ENCODE measurements around the gene TCEAL2.
"Not testable (repeated sequence)": the region's sequence is repeated elsewhere in the genome, so short reads cannot be mapped to it uniquely, and the experiment has no call there.

The TCEAL2 gene

GRCh38 chrX:102126863-102127262, 1.4 kb downstream of the TCEAL2 start:
- Histone ChIP-seq H3K36me3 (replicated peaks) (no peaks in the 10 kb centered on the region), H3K27ac (no peak overlapping the region), H3K4me3 (ENCODE audit: low read depth, low read length) (no peak overlapping the region), H3K27me3 (replicated peaks) (no peaks in the 10 kb centered on the region)
- TF ChIP-seq, protein P1, sequence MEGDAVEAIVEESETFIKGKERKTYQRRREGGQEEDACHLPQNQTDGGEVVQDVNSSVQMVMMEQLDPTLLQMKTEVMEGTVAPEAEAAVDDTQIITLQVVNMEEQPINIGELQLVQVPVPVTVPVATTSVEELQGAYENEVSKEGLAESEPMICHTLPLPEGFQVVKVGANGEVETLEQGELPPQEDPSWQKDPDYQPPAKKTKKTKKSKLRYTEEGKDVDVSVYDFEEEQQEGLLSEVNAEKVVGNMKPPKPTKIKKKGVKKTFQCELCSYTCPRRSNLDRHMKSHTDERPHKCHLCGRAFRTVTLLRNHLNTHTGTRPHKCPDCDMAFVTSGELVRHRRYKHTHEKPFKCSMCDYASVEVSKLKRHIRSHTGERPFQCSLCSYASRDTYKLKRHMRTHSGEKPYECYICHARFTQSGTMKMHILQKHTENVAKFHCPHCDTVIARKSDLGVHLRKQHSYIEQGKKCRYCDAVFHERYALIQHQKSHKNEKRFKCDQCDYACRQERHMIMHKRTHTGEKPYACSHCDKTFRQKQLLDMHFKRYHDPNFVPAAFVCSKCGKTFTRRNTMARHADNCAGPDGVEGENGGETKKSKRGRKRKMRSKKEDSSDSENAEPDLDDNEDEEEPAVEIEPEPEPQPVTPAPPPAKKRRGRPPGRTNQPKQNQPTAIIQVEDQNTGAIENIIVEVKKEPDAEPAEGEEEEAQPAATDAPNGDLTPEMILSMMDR (IDR thresholded peaks at IDR 0.05; ENCODE audit: low read depth, low read length, missing control alignments): no peak
- in situ Hi-C loops (cut with HindIII; ENCODE audit: low pct_ligation_motif_present, low sequenced_read_pairs): no loop called here
- no peak for DNase-seq

GRCh38 chrX:102129473-102129872, 4.0 kb downstream of the TCEAL2 start:
- Histone ChIP-seq H3K36me3 (replicated peaks) (no peaks in the 10 kb centered on the region), H3K4me3 (ENCODE audit: low read depth, low read length) (no peak overlapping the region), H3K27ac (no peak overlapping the region), H3K27me3 (replicated peaks) (no peaks in the 10 kb centered on the region)
- DNase-seq: no peak
- in situ Hi-C loops (cut with HindIII; ENCODE audit: low pct_ligation_motif_present, low sequenced_read_pairs): no loop called here
- TF ChIP-seq, protein P1 (IDR thresholded peaks at IDR 0.05; ENCODE audit: low read depth, low read length, missing control alignments): peak; percentile 20

DNA sequence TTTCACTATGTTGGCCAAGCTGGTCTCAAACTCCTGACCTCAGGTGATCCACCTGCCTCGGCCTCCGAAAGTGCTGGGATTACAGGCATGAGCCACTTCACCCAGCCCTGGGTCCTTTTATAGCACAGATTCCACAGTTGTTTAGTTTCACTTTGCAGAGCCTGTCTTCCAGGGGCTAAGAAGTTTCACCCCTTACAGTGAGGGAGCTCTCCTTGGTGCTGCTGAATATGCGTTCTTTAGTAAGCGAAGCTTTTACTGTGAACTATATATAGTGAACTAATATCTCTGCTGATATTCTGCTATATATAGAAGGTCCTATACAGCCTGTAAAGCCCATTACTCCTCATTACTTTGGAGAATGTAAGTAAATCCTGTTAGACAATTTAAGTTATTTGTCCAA, 12.6 kb downstream of the TCEAL2 start:
- TF ChIP-seq, protein P1 (IDR thresholded peaks at IDR 0.05; ENCODE audit: low read depth, low read length, missing control alignments): no peak
- Histone ChIP-seq H3K27ac (no peak overlapping the region), H3K36me3 (replicated peaks) (no peaks in the 10 kb centered on the region), H3K27me3 (replicated peaks) (no peaks in the 10 kb centered on the region), H3K4me3 (ENCODE audit: low read depth, low read length) (no peak overlapping the region)
- in situ Hi-C loops (cut with HindIII; ENCODE audit: low pct_ligation_motif_present, low sequenced_read_pairs): no loop called here
- no peak for DNase-seq

DNA sequence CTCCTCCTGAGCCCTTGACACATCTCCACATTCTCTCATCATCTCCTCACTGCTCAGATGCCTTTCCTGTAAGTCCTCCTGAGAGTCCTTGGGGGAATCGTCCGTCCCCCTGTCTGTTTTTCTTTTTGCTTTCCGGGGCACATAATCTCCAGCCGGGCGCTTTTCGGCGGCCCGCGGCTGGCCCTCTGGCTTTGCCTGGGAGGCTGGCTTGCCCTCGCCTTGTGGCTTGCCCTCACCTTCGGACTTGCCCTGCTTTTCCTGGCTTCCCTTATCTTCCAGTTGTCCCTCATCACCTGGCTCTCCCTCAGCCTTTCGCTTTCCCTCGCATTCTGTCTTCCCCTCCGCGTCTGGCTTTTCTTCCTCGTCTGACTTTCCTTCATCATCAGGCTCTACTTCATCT, 15.4 kb downstream of the TCEAL2 start:
- in situ Hi-C loops (cut with HindIII; ENCODE audit: low pct_ligation_motif_present, low sequenced_read_pairs); H3K4me3 ChIP-seq (ENCODE audit: low read depth, low read length); H3K36me3 ChIP-seq (replicated peaks); H3K27ac ChIP-seq; DNase-seq; H3K27me3 ChIP-seq (replicated peaks): not testable (repeated sequence)

DNA sequence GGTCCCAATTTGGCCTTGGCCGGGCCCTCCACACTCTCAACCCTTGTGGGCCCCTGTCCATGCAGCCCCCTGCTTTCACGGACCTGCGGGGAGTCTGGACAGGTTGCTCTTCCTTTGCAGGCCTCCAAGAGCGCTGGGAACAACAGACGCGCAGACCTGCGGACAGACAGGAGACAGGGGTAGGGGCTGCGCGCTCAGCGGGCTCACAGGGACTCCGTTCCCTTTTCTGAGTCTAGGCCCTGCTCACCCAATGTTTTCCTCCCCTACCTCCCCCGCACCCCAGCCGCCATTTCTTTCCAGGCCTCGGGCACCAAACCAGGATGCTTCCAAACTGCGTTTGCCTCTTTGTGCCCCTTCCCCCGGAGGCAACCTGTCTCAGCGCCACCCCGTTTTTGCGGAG, 16.2 kb downstream of the TCEAL2 start:
- H3K27me3 ChIP-seq (replicated peaks); H3K27ac ChIP-seq; H3K4me3 ChIP-seq (ENCODE audit: low read depth, low read length); DNase-seq; H3K36me3 ChIP-seq (replicated peaks); in situ Hi-C loops (cut with HindIII; ENCODE audit: low pct_ligation_motif_present, low sequenced_read_pairs): not testable (repeated sequence)

GRCh38 chrX:102142274-102142673, 16.8 kb downstream of the TCEAL2 start, which contains the start of gene TCEAL6:
TSS of gene TCEAL6 (minus strand) at chrX:102142481.
- in situ Hi-C loops (cut with HindIII; ENCODE audit: low pct_ligation_motif_present, low sequenced_read_pairs); H3K4me3 ChIP-seq (ENCODE audit: low read depth, low read length); DNase-seq: not testable (repeated sequence)

GRCh38 chrX:102154218-102154860, 28.9 kb downstream of the TCEAL2 start:
- no peak for DNase-seq
- in situ Hi-C loops (cut with HindIII; ENCODE audit: low pct_ligation_motif_present, low sequenced_read_pairs): no loop called here
- H3K36me3 ChIP-seq (replicated peaks): no peaks in the 10 kb centered on the region
- H3K27me3 ChIP-seq (replicated peaks): no peaks in the 10 kb centered on the region
- H3K4me3 ChIP-seq (ENCODE audit: low read depth, low read length): no peak overlapping the region
- TF ChIP-seq, protein P1 (IDR thresholded peaks at IDR 0.05; ENCODE audit: low read depth, low read length, missing control alignments): no peak
- H3K27ac ChIP-seq: no peak overlapping the region

More at GRCh38 chrX:102142274-102142673, 16.8 kb downstream of the TCEAL2 start, which contains the start of gene TCEAL6:
- H3K36me3 ChIP-seq (replicated peaks); H3K27ac ChIP-seq; H3K27me3 ChIP-seq (replicated peaks): not testable (repeated sequence)
